Ectodermal cell (in vitro differentiated cells): ENCODE measurements around the gene TTC33.

Experiments used
- H3K27ac ChIP-seq: 2 replicates; pipeline ENCODE4 v1.7.0; 2013; ENCODE audit warnings: mild to moderate bottlenecking, low read depth, low read length; ENCODE audit not compliant: insufficient read depth, poor library complexity, severe bottlenecking
- H3K27me3 ChIP-seq: 2 replicates; pipeline ENCODE4 v1.7.0; 2013; ENCODE audit warnings: mild to moderate bottlenecking, low read length; ENCODE audit not compliant: insufficient read depth, control insufficient read depth, poor library complexity, severe bottlenecking
- H3K36me3 ChIP-seq: one replicate; pipeline ENCODE4 v1.7.0; 2013; ENCODE audit warnings: low read length; ENCODE audit not compliant: control insufficient read depth, insufficient read depth
- H3K4me1 ChIP-seq: one replicate; pipeline ENCODE4 v1.7.0; 2013; ENCODE audit warnings: low read length; ENCODE audit not compliant: control insufficient read depth, insufficient read depth
- H3K4me3 ChIP-seq: 2 replicates; pipeline ENCODE4 v1.7.0; 2013; ENCODE audit warnings: low read depth, low read length, control low read depth; ENCODE audit not compliant: insufficient read depth
- H3K9me3 ChIP-seq: 2 replicates; pipeline ENCODE4 v1.7.0; 2013; ENCODE audit warnings: mild to moderate bottlenecking, low read length, moderate library complexity; ENCODE audit not compliant: control insufficient read depth
- WGBS, 2 experiments: methylation state at CpG; one replicate each; pipeline ENCODE4 v1.1.7; 2013; ENCODE audit warnings: missing lambda C conversion rate in 2 of 2; 5-methylcytosine and 5-hydroxymethylcytosine counted together

Gene TTC33

GRCh38 chr5:40691894-40692293, 63.9 kb downstream of the TTC33 start:
- Histone ChIP-seq H3K4me1 (no peaks in the 10 kb centered on the region), H3K4me3 (no peak overlapping the region), H3K36me3 (no peaks in the 10 kb centered on the region), H3K9me3 (no peaks in the 10 kb centered on the region), H3K27me3 (no peaks in the 10 kb centered on the region), H3K27ac (no peak overlapping the region)
- WGBS, 2 experiments: 92 to 95% methylated on average over 9 of the region's 9 CpGs

GRCh38 chr5:40690267-40690666, 65.5 kb downstream of the TTC33 start:
- no peak overlapping the region for H3K4me3 ChIP-seq
- H3K4me1 ChIP-seq: no peaks in the 10 kb centered on the region
- WGBS, 2 experiments: 81 to 100% methylated on average over 2 of the region's 3 CpGs
- no peaks in the 10 kb centered on the region for H3K36me3 ChIP-seq
- H3K9me3 ChIP-seq: no peaks in the 10 kb centered on the region
- H3K27ac ChIP-seq: no peak overlapping the region
- no peaks in the 10 kb centered on the region for H3K27me3 ChIP-seq

- H3K9me3 ChIP-seq: no peaks in the 10 kb centered on the region
- H3K4me3 ChIP-seq: no peak overlapping the region
- H3K4me1 ChIP-seq: no peaks in the 10 kb centered on the region
- no peaks in the 10 kb centered on the region for H3K27me3 ChIP-seq
- no peaks in the 10 kb centered on the region for H3K36me3 ChIP-seq
- 75 to 81% methylated on average over 3 of the region's 3 CpGs for WGBS, 2 experiments
- no peak overlapping the region for H3K27ac ChIP-seq
Observed at GRCh38 chr5:40689438-40689837, 66.3 kb downstream of the TTC33 start.

GRCh38 chr5:40688996-40689395, 66.8 kb downstream of the TTC33 start:
- Histone ChIP-seq H3K4me1 (no peaks in the 10 kb centered on the region), H3K27ac (no peak overlapping the region), H3K36me3 (no peaks in the 10 kb centered on the region), H3K9me3 (no peaks in the 10 kb centered on the region), H3K4me3 (no peak overlapping the region), H3K27me3 (no peaks in the 10 kb centered on the region)

GRCh38 chr5:40688127-40688761, 67.5 kb downstream of the TTC33 start:
- Histone ChIP-seq H3K27ac (no peak overlapping the region), H3K4me3 (no peak overlapping the region), H3K9me3 (no peaks in the 10 kb centered on the region), H3K36me3 (no peaks in the 10 kb centered on the region), H3K27me3 (peaks cover 6% of the 10 kb centered on the region), H3K4me1 (no peaks in the 10 kb centered on the region)
- WGBS, 2 experiments: 18 to 21% methylated on average over 6 of the region's 8 CpGs

GRCh38 chr5:40687321-40687720, 68.4 kb downstream of the TTC33 start:
- H3K27ac ChIP-seq: no peak overlapping the region
- H3K4me3 ChIP-seq: no peak overlapping the region
- WGBS, 2 experiments: 89 to 90% methylated on average over 6 to 7 of the region's 7 CpGs
- H3K36me3 ChIP-seq: no peaks in the 10 kb centered on the region
- H3K9me3 ChIP-seq: no peaks in the 10 kb centered on the region
- H3K27me3 ChIP-seq: peaks cover 15% of the 10 kb centered on the region
- H3K4me1 ChIP-seq: no peaks in the 10 kb centered on the region

GRCh38 chr5:40685976-40686486, 69.7 kb downstream of the TTC33 start:
- Histone ChIP-seq H3K4me3 (no peak overlapping the region), H3K9me3 (no peaks in the 10 kb centered on the region), H3K27me3 (peaks cover 28% of the 10 kb centered on the region), H3K4me1 (no peaks in the 10 kb centered on the region), H3K27ac (no peak overlapping the region), H3K36me3 (no peaks in the 10 kb centered on the region)
- WGBS, 2 experiments: 89 to 100% methylated on average over 1 of the region's 1 CpG

GRCh38 chr5:40685193-40685592, 70.6 kb downstream of the TTC33 start:
- Histone ChIP-seq H3K27me3 (peaks cover 36% of the 10 kb centered on the region), H3K36me3 (no peaks in the 10 kb centered on the region), H3K27ac (no peak overlapping the region), H3K4me1 (no peaks in the 10 kb centered on the region), H3K9me3 (no peaks in the 10 kb centered on the region), H3K4me3 (no peak overlapping the region)

- 71 to 78% methylated on average over 1 of the region's 1 CpG for WGBS, 2 experiments
- Histone ChIP-seq H3K27me3 (peaks cover 49% of the 10 kb centered on the region), H3K36me3 (no peaks in the 10 kb centered on the region), H3K27ac (no peak overlapping the region), H3K4me1 (no peaks in the 10 kb centered on the region), H3K9me3 (no peaks in the 10 kb centered on the region), H3K4me3 (no peak overlapping the region)
Observed at GRCh38 chr5:40683305-40683704, 72.5 kb downstream of the TTC33 start.

- Histone ChIP-seq H3K9me3 (no peaks in the 10 kb centered on the region), H3K4me3 (no peak overlapping the region), H3K36me3 (no peaks in the 10 kb centered on the region), H3K27me3 (peaks cover 57% of the 10 kb centered on the region), H3K27ac (no peak overlapping the region), H3K4me1 (no peaks in the 10 kb centered on the region)
- WGBS, 2 experiments: 71 to 76% methylated on average over 13 to 16 of the region's 16 CpGs
Observed at GRCh38 chr5:40682154-40683017, 73.4 kb downstream of the TTC33 start.
